ENCODE results near the gene ONECUT2. TPM values are rescaled to one million over a fixed set of nuclear protein-coding genes. Genes with fewer than 3 reads are reported as not detected.

ONECUT2 gene
- total and polyA plus RNA-seq, 7 donors, result under 0.01 to 0.04 (median 0.03) TPM; not detected in 3

DNA sequence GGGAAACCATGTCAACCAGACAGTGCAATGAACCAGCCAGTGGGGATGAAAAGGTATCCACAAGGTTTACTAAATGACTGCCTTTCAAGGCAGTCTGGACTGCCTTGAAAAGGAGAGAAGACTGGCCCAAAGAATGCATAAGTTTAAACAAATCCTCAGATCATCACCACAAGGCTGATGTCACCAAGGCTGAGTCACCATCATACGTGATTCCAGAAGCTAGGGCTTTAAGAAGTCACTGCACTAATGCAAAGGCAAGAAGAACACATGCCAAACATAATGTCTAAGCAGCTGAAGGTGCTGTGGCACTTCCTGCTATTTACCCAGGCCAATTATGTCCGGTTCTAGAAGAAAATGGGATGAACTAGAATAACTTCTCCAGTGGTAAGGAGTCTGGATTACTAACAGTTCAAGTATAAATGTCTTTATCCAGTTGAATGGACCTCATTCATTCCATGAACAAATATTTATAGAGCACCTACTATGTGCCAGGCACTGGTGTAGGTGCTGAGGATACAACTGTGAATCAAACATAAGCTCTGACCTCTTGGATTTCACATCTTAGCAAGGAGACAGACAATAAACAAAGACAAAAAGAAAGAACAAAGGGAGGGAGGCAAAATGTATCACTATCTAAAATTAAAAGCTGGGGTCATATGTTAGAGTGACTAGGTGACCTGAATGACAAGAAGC, 37.6 kb upstream of the ONECUT2 start:
- Histone ChIP-seq H3K4me1 (no peaks in the 10 kb centered on the region), H3K27me3 (ENCODE audit: insufficient read depth in 3 of 3, low read length in 2 of 3) (peaks cover 0 to 8% (median 0%) of the 10 kb centered on the region in 3 donors), H3K36me3 (ENCODE audit: insufficient read depth in 1 of 2, low read depth in 1 of 2) (no peaks in the 10 kb centered on the region), H3K4me3 (no peak overlapping the region), H3K27ac (no peak overlapping the region), H3K9me3 (no peaks in the 10 kb centered on the region)
- no peak for DNase-seq
- 68 to 77% (median 69%) methylated on average over 2 of the region's 2 CpGs for WGBS, 3 donors
- TF ChIP-seq, protein P1, sequence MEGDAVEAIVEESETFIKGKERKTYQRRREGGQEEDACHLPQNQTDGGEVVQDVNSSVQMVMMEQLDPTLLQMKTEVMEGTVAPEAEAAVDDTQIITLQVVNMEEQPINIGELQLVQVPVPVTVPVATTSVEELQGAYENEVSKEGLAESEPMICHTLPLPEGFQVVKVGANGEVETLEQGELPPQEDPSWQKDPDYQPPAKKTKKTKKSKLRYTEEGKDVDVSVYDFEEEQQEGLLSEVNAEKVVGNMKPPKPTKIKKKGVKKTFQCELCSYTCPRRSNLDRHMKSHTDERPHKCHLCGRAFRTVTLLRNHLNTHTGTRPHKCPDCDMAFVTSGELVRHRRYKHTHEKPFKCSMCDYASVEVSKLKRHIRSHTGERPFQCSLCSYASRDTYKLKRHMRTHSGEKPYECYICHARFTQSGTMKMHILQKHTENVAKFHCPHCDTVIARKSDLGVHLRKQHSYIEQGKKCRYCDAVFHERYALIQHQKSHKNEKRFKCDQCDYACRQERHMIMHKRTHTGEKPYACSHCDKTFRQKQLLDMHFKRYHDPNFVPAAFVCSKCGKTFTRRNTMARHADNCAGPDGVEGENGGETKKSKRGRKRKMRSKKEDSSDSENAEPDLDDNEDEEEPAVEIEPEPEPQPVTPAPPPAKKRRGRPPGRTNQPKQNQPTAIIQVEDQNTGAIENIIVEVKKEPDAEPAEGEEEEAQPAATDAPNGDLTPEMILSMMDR (IDR thresholded peaks at IDR 0.05), result no peak
- intact Hi-C loops (cut with DNase I), result no loop called here
- ATAC-seq, result no peak

DNA sequence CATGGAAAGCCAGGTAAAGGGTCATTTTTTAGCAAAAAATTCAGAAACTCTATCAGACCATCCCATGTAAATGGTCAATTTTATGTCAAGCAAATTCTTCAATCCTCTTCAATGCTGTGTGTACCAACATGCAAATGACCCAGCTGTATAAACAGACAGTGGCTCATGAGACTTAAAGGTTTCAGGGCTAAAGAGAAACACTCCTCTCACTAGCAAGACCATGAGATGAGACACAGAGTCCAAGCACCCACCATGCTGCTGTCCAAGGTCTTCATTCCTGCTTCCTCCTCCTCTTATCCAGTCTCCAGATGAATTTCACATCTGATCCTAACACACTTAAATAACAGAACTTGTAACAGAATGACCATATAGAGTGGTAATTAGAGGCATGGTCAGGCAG, 30.8 kb upstream of the ONECUT2 start:
- Histone ChIP-seq H3K4me3 (no peak overlapping the region), H3K27ac (no peak overlapping the region), H3K27me3 (ENCODE audit: insufficient read depth in 3 of 3, low read length in 2 of 3) (peaks cover 0 to 9% (median 0%) of the 10 kb centered on the region in 3 donors), H3K9me3 (no peaks in the 10 kb centered on the region), H3K4me1 (no peaks in the 10 kb centered on the region), H3K36me3 (ENCODE audit: insufficient read depth in 1 of 2, low read depth in 1 of 2) (no peaks in the 10 kb centered on the region)
- intact Hi-C loops (cut with DNase I), result no loop called here
- TF ChIP-seq, protein P1 (IDR thresholded peaks at IDR 0.05), result no peak
- DNase-seq (no peak), ATAC-seq (no peak)

DNA sequence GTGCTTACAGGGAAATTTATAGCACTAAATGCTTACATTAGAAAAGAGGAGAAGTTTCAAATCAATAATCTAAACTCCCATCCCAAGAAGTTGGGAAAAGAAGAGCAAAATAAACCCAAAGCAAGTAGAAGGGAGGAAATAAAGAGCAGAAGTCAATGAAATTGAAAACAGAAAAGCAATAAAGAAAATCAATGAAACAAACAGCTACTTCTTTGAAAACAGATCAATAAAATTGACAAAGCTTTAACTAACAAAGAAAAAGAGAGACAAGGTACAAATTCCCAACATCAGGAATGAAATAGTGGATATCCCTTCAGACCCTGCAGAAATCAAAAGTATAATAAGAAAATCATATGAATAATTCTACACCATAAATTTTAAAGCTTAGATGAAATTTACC, 25.5 kb upstream of the ONECUT2 start:
- ATAC-seq (no peak), DNase-seq (no peak)
- H3K36me3 ChIP-seq (ENCODE audit: insufficient read depth in 1 of 2, low read depth in 1 of 2), result no peaks in the 10 kb centered on the region
- intact Hi-C loops (cut with DNase I), result no loop called here
- peaks cover 0 to 9% (median 7%) of the 10 kb centered on the region in 3 donors for H3K27me3 ChIP-seq (ENCODE audit: insufficient read depth in 3 of 3, low read length in 2 of 3)
- H3K4me3 ChIP-seq, result no peak overlapping the region
- H3K9me3 ChIP-seq, result no peaks in the 10 kb centered on the region
- H3K4me1 ChIP-seq, result no peaks in the 10 kb centered on the region
- TF ChIP-seq, protein P1 (IDR thresholded peaks at IDR 0.05), result no peak
- H3K27ac ChIP-seq, result no peak overlapping the region

DNA sequence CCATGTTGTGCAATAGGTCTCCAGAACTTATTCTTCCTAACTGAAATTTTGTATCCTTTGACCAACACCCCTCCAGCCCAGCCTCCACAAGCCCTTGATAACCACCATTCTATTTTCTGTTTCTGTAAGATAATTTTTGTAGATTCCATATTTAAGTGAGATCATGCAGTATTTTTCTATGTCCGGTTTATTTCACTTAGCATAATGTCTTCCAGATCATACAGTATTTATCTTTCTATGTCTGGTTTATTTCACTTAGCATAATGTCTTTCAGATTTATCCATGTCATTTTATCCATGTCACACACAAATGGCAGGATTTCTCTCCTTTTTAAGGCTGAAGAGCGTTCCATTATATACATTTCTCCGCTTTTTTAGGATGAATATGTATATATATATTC, 24.4 kb upstream of the ONECUT2 start:
- H3K27ac ChIP-seq, result no peak overlapping the region
- H3K4me1 ChIP-seq, result no peaks in the 10 kb centered on the region
- ATAC-seq (no peak), DNase-seq (no peak)
- intact Hi-C loops (cut with DNase I), result no loop called here
- no peaks in the 10 kb centered on the region for H3K9me3 ChIP-seq
- H3K27me3 ChIP-seq (ENCODE audit: insufficient read depth in 3 of 3, low read length in 2 of 3), result peaks cover 0 to 9% (median 7%) of the 10 kb centered on the region in 3 donors
- TF ChIP-seq, protein P1 (IDR thresholded peaks at IDR 0.05), result no peak
- H3K4me3 ChIP-seq, result no peak overlapping the region
- WGBS, 3 donors, result 61 to 82% (median 76%) methylated on average over 3 of the region's 3 CpGs
- no peaks in the 10 kb centered on the region for H3K36me3 ChIP-seq (ENCODE audit: insufficient read depth in 1 of 2, low read depth in 1 of 2)

DNA sequence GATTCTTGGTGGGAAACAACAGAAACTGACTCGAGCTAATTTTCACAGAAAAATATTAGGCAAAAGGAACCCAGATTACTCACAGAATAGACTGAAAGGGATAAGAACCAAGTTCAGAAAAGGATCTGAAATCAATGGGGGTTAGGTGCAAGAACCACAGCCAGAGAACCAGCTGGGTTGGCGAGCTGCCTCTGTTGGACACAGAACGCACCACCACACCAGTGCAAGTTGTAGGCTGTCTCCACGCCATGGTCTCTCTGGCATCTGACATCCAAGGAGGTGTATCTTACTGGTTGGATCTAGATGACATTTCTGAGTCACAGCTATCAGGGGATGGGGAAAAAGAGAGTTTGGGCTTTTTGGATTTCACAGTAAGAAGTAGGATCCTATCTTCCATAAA, 18.6 kb upstream of the ONECUT2 start:
- ATAC-seq (no peak), DNase-seq (no peak)
- 66 to 71% (median 69%) methylated on average over 4 of the region's 4 CpGs for WGBS, 3 donors
- Histone ChIP-seq H3K36me3 (ENCODE audit: insufficient read depth in 1 of 2, low read depth in 1 of 2) (no peaks in the 10 kb centered on the region), H3K4me1 (no peaks in the 10 kb centered on the region), H3K27ac (no peak overlapping the region), H3K27me3 (ENCODE audit: insufficient read depth in 3 of 3, low read length in 2 of 3) (peaks cover 0 to 7% (median 0%) of the 10 kb centered on the region in 3 donors), H3K9me3 (peaks cover 7% of the 10 kb centered on the region), H3K4me3 (no peak overlapping the region)
- intact Hi-C loops (cut with DNase I), result no loop called here
- TF ChIP-seq, protein P1 (IDR thresholded peaks at IDR 0.05), result no peak

Measured in psoas muscle (tissue), 8 donors.